GM13976 (cell line): ENCODE results near the gene NCS1.
A peak's percentile ranks its signal among the peaks of the same experiment; 100 is the strongest.

Source experiments
- DNase-seq: peaks from one replicate; pipeline ENCODE4 v3.0.0; 2012; ENCODE audit warnings: low spot score
- CTCF ChIP-seq: IDR thresholded peaks from 2 replicates; pipeline ENCODE4 v1.5.1; 2012; ENCODE audit warnings: borderline replicate concordance, mild to moderate bottlenecking; ENCODE audit not compliant: insufficient read depth; ENCODE audit errors: extremely low read depth, missing control alignments, control extremely low read depth
- in situ Hi-C: fragments of 300-500 bp; cut with MboI; formaldehyde crosslinking; loops from one replicate; pipeline ENCODE4 v1.12.0; 2022; ENCODE audit warnings: low sequenced_read_pairs, mixed read lengths, inconsistent platforms; ENCODE audit not compliant: unreplicated experiment

NCS1 gene

GRCh38 chr9:130266236-130267098 is 94.3 kb downstream of the NCS1 start:
- in situ Hi-C loops, result no loop called here
- no peak for TF ChIP-seq CTCF
- no peak for DNase-seq

DNA sequence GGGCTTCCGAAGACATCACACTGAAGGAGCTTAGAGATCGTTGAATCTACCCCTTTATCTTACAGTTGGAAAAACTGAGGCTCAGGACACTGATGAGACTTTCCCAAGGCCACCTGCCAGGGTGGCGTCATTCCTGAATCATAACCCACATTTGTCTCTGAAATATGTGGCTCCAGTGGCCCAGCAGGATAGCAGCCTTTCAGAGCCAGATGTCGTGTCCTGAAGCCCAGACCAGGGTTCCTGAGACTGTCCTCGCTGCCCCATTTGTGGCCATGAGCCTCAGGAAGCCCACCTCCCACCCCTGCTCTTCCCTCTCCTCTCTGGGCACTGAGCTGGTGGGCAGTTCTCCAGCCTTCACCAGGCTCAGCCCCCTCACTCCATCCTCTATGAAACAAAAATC is 95.7 kb downstream of the NCS1 start:
- DNase-seq, result no peak
- no peak for TF ChIP-seq CTCF
- in situ Hi-C loops, result no loop called here

DNA sequence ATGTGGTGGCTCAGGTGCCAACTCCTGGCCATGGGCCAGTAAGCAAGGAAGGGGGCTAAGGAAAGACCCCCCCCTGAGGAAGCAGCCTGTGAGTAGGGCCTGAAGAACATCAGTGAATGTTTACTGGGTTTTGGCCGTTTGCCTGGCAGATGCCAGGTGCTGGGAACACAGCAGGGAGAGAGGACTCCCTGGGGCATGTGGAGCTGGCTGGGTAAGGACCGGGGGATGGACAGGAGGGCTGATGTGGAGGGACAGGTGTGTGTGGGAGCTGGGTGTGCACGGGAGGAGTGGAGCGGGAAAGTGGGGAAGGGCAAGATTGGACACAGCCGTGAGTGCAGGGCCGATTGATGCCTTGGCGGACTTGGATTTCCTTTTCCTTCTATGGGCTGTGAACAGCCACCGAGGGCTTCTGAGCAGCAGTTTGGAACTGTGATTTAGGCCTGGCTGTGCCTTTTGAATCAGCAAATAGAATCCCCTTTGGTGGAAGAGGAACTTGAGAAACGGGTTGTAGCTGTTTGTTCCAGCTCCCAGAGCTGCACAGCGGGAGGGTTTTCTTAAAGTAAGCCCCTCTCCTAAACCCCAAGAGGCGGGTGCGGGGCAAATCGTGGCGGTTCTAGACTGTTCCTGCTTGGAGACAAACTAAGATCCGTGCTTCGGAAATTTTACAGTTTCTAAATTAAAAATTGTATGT is 96.5 kb downstream of the NCS1 start:
- peak; percentile 37 for DNase-seq
- no peak for TF ChIP-seq CTCF
- in situ Hi-C loops, result no loop called here

- DNase-seq, result no peak
- no peak for TF ChIP-seq CTCF
- in situ Hi-C loops, result no loop called here
Measured at GRCh38 chr9:130271473-130271872, 99.3 kb downstream of the NCS1 start.

GRCh38 chr9:130275156-130275555 is 103.0 kb downstream of the NCS1 start:
- no peak for TF ChIP-seq CTCF
- in situ Hi-C loops, result no loop called here
- DNase-seq, result no peak

DNA sequence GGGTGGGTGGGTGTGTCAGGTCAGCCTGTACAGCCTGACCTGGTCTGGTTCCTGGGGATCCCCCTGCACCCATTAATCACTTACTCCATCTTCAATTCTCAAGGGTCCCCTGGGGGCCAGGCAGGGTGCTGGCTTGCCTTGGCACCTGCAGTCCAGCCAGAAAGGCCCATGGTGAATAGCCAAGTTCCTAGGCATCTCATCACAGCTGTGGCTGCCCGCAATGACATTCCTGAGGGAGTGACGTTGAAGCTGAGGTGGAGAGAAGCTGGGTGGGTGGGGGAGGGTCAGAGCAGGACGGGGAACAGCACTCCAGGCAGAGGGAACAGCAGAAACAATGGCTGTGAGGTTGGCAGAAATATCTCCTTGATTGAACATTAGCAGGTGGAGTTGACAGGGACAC is 103.9 kb downstream of the NCS1 start:
- TF ChIP-seq CTCF, result no peak
- DNase-seq, result no peak
- in situ Hi-C loops, result no loop called here
